ENCODE data around the gene DZIP3.

- TF ChIP-seq ISL1 (CRISPR knock-in tag; IDR thresholded peaks at IDR 0.05) (no peak), PPARA (CRISPR knock-in tag; IDR thresholded peaks at IDR 0.05; ENCODE audit: borderline replicate concordance) (no peak), ZC3H10 (CRISPR knock-in tag; IDR thresholded peaks at IDR 0.05) (no peak), CSRNP3 (CRISPR knock-in tag; IDR thresholded peaks at IDR 0.05) (no peak), ZFP3 (CRISPR knock-in tag; IDR thresholded peaks at IDR 0.05) (no peak), PATZ1 (CRISPR knock-in tag; IDR thresholded peaks at IDR 0.05; ENCODE audit: borderline replicate concordance) (no peak), CREB5 (CRISPR knock-in tag; IDR thresholded peaks at IDR 0.05; ENCODE audit: low read depth) (no peak), GLIS3 (CRISPR knock-in tag; IDR thresholded peaks at IDR 0.05) (no peak), ARNTL (CRISPR knock-in tag; IDR thresholded peaks at IDR 0.05; ENCODE audit: borderline replicate concordance, low read depth) (no peak), TCF4 (CRISPR knock-in tag; IDR thresholded peaks at IDR 0.05; ENCODE audit: borderline replicate concordance) (no peak), OSR1 (CRISPR knock-in tag; IDR thresholded peaks at IDR 0.05) (no peak), TSHZ2 (CRISPR knock-in tag; IDR thresholded peaks at IDR 0.05) (no peak), CSDC2 (CRISPR knock-in tag; IDR thresholded peaks at IDR 0.05) (no peak)
Measured at GRCh38 chr3:108589998-108590323, 439 bp downstream of the DZIP3 start.
